Sigmoid colon (tissue), 7 donors: Measurements from ENCODE around the gene GPR55. TPM values are rescaled to one million over a fixed set of nuclear protein-coding genes. Genes with fewer than 3 reads are reported as not detected.

Experiments used
- DNase-seq: peaks from one replicate; pipeline ENCODE4 v3.0.0-alpha.2; 2019
- H3K27ac ChIP-seq, 4 donors: fragments of 200-600 bp; sonication (generic); one replicate each; pipeline ENCODE4 v1.5.1; 2016 to 2019; ENCODE audit warnings: mild to moderate bottlenecking in 1 of 4
- H3K27me3 ChIP-seq, 3 donors: fragments of 200-600 bp; sonication (generic); one replicate each; pipeline ENCODE4 v1.5.1; 2019; ENCODE audit warnings: mild to moderate bottlenecking in 1 of 3
- H3K36me3 ChIP-seq, 4 donors: fragments of 200-600 bp; sonication (generic); one replicate each; pipeline ENCODE4 v1.5.1; 2016 to 2019
- H3K4me1 ChIP-seq, 4 donors: fragments of 200-600 bp; sonication (generic); one replicate each; pipeline ENCODE4 v1.5.1; 2017 to 2019
- H3K4me3 ChIP-seq, 4 donors: fragments of 200-600 bp; sonication (generic); one replicate each; pipeline ENCODE4 v1.5.1; 2017 to 2019; ENCODE audit warnings: mild to moderate bottlenecking in 2 of 4, moderate library complexity in 1 of 4
- H3K9me3 ChIP-seq, 4 donors: fragments of 200-600 bp in 3 of 4; sonication (generic) in 3 of 4; one replicate each; pipeline versions ENCODE4 v1.5.1 to v1.6.1; 2013 to 2019
- CTCF ChIP-seq, 4 experiments: fragments of 450-650 bp in 3 of 4; fragments of 200-600 bp in 1 of 4; IDR thresholded peaks; one replicate each; pipeline ENCODE4 v1.5.1; 2016 to 2019; ENCODE audit warnings: antibody characterized with exemption in 4 of 4, mild to moderate bottlenecking in 3 of 4, moderate library complexity in 2 of 4
- EP300 ChIP-seq, 4 donors: sonication (generic); formaldehyde crosslinking; IDR thresholded peaks; one replicate each; pipeline ENCODE4 v1.6.1; 2017; ENCODE audit warnings: antibody characterized with exemption in 4 of 4
- POLR2A ChIP-seq, 2 donors: fragments of 450-650 bp; IDR thresholded peaks; one replicate each; pipeline ENCODE4 v1.6.1; 2016; ENCODE audit warnings: antibody characterized with exemption in 2 of 2, mild to moderate bottlenecking in 2 of 2, moderate library complexity in 2 of 2
- POLR2AphosphoS5 ChIP-seq, 4 donors: sonication (generic); formaldehyde crosslinking; IDR thresholded peaks; one replicate each; pipeline ENCODE4 v1.6.1; 2017; ENCODE audit warnings: antibody characterized with exemption in 4 of 4
- WGBS, 2 donors: extraction: QIAGEN DNeasy Blood & Tissue Kit; methylation state at CpG; one replicate each; pipeline ENCODE4 v1.1.7; 2013; 5-methylcytosine and 5-hydroxymethylcytosine counted together
- intact Hi-C: fragments of 100-400 bp; cut with DNase I; formaldehyde crosslinking; loops from one replicate; pipeline ENCODE4 v1.15.1; 2023
- polyA plus RNA-seq, 3 donors: library from polyadenylated mRNA; stranded (reverse); fragments of 200-250 nt; gene quantifications; one replicate each; pipeline ENCODE4 v1.2.3, GENCODE V29; 2013
- total RNA-seq, 4 donors: library from RNA; depleted of rRNA; stranded (reverse); fragments of >200 nt; gene quantifications; one replicate each; pipeline ENCODE4 v1.1.0, GENCODE V29; 2016
- donor health status: healthy with polysubstance abuse.
- donor health status: Bipolar disorder and iron deficiency.
- donor health status: healthy.

Gene GPR55
- total and polyA plus RNA-seq, 7 donors: 0.23 to 1.4 TPM; not detected in 5

GRCh38 chr2:230946429-230947234, 21.6 kb upstream of the GPR55 start:
- Histone ChIP-seq H3K27me3 (no peaks in the 10 kb centered on the region), H3K4me3 (no peak overlapping the region), H3K9me3 (no peaks in the 10 kb centered on the region), H3K36me3 (no peaks in the 10 kb centered on the region), H3K27ac (no peak overlapping the region), H3K4me1 (no peaks in the 10 kb centered on the region)
- intact Hi-C loops: no loop called here
- TF ChIP-seq POLR2A (IDR thresholded peaks at IDR 0.05) (no peak), POLR2AphosphoS5 (IDR thresholded peaks at IDR 0.05) (no peak), EP300 (IDR thresholded peaks at IDR 0.05) (no peak), CTCF (IDR thresholded peaks at IDR 0.05) (no peak)
- DNase-seq: no peak
- 82 to 87% methylated on average over 7 of the region's 7 CpGs for WGBS, 2 donors

GRCh38 chr2:230944757-230945372, 19.8 kb upstream of the GPR55 start:
- Histone ChIP-seq H3K36me3 (no peaks in the 10 kb centered on the region), H3K27ac (no peak overlapping the region), H3K4me3 (no peak overlapping the region), H3K9me3 (no peaks in the 10 kb centered on the region), H3K4me1 (no peaks in the 10 kb centered on the region), H3K27me3 (no peaks in the 10 kb centered on the region)
- DNase-seq: no peak
- WGBS, 2 donors: 96% methylated on average over 21 of the region's 21 CpGs
- no peak for TF ChIP-seq EP300 (IDR thresholded peaks at IDR 0.05)
- TF ChIP-seq POLR2A (IDR thresholded peaks at IDR 0.05): no peak
- no peak for TF ChIP-seq CTCF (IDR thresholded peaks at IDR 0.05)
- no peak for TF ChIP-seq POLR2AphosphoS5 (IDR thresholded peaks at IDR 0.05)
- intact Hi-C loops: no loop called here

- H3K27ac ChIP-seq: no peak overlapping the region
- WGBS, 2 donors: 73 to 82% methylated on average over 11 of the region's 11 CpGs
- no peaks in the 10 kb centered on the region for H3K9me3 ChIP-seq
- intact Hi-C loops: no loop called here
- no peak for DNase-seq
- no peak for TF ChIP-seq CTCF (IDR thresholded peaks at IDR 0.05)
- no peak for TF ChIP-seq POLR2A (IDR thresholded peaks at IDR 0.05)
- TF ChIP-seq POLR2AphosphoS5 (IDR thresholded peaks at IDR 0.05): no peak
- no peak for TF ChIP-seq EP300 (IDR thresholded peaks at IDR 0.05)
- no peaks in the 10 kb centered on the region for H3K36me3 ChIP-seq
- no peaks in the 10 kb centered on the region for H3K4me1 ChIP-seq
- H3K4me3 ChIP-seq: no peak overlapping the region
- no peaks in the 10 kb centered on the region for H3K27me3 ChIP-seq
Measured at GRCh38 chr2:230944123-230944653, 19.1 kb upstream of the GPR55 start.

GRCh38 chr2:230942920-230943896, 18.2 kb upstream of the GPR55 start:
- intact Hi-C loops: no loop called here
- no peak for TF ChIP-seq CTCF (IDR thresholded peaks at IDR 0.05)
- TF ChIP-seq EP300 (IDR thresholded peaks at IDR 0.05): no peak
- TF ChIP-seq POLR2A (IDR thresholded peaks at IDR 0.05): no peak
- TF ChIP-seq POLR2AphosphoS5 (IDR thresholded peaks at IDR 0.05): no peak
- 57 to 75% methylated on average over 19 of the region's 19 CpGs for WGBS, 2 donors
- H3K4me3 ChIP-seq: no peak overlapping the region
- no peaks in the 10 kb centered on the region for H3K27me3 ChIP-seq
- DNase-seq: no peak
- no peaks in the 10 kb centered on the region for H3K36me3 ChIP-seq
- no peaks in the 10 kb centered on the region for H3K9me3 ChIP-seq
- no peak overlapping the region for H3K27ac ChIP-seq
- H3K4me1 ChIP-seq: no peaks in the 10 kb centered on the region
